Stimulated activated CD4-positive, alpha-beta T cell treated with anti-CD3 and anti-CD28 coated beads, Interleukin-1b, Interleukin-23, amount 100 ng/mL, for 24 hours (primary cell): Measurements from ENCODE around the gene TIMP2.

Source experiments
- DNase-seq, 4 experiments: peaks; one replicate each; pipeline ENCODE4 v3.0.0-alpha.2; 2020; ENCODE audit warnings: low read depth in 4 of 4, low spot score in 1 of 4

The TIMP2 gene

GRCh38 chr17:78840780-78841611, 84.2 kb downstream of the TIMP2 start, which contains the start of gene USP36:
TSS of gene USP36 (minus strand) at chr17:78840814. CDS start at chr17:78836363, 4,451 bp downstream.
- peak; percentile 99 to 100 (median 100) for DNase-seq

- DNase-seq = no peak
These were observed 84.7 kb downstream of the TIMP2 start for GRCh38 chr17:78840530-78840779.

- peak in 1 of 4 experiments; percentile 21 for DNase-seq
These were observed 85.2 kb downstream of the TIMP2 start for GRCh38 chr17:78839762-78840529.

- DNase-seq = no peak
These were observed 85.9 kb downstream of the TIMP2 start for GRCh38 chr17:78839235-78839761.

GRCh38 chr17:78838574-78839005, 86.6 kb downstream of the TIMP2 start:
- no peak for DNase-seq

- DNase-seq = no peak
These were observed 88.7 kb downstream of the TIMP2 start for GRCh38 chr17:78836420-78837021.

- DNase-seq = no peak
These were observed 90.6 kb downstream of the TIMP2 start for GRCh38 chr17:78834571-78834970.

- DNase-seq = no peak
These were observed 92.7 kb downstream of the TIMP2 start for GRCh38 chr17:78832541-78832810.

GRCh38 chr17:78831688-78832540, 93.3 kb downstream of the TIMP2 start:
- no peak for DNase-seq

- DNase-seq = no peak
These were observed 95.7 kb downstream of the TIMP2 start for GRCh38 chr17:78829477-78829876.

- no peak for DNase-seq
These were observed 96.6 kb downstream of the TIMP2 start for GRCh38 chr17:78828470-78829185.

GRCh38 chr17:78826836-78827509, 98.2 kb downstream of the TIMP2 start:
- no peak for DNase-seq

GRCh38 chr17:78826421-78826820, 98.8 kb downstream of the TIMP2 start:
- DNase-seq = no peak

GRCh38 chr17:78825696-78826095, 99.5 kb downstream of the TIMP2 start:
- DNase-seq = no peak

GRCh38 chr17:78824240-78824639, 100.9 kb downstream of the TIMP2 start:
- DNase-seq = no peak

- no peak for DNase-seq
These were observed 101.7 kb downstream of the TIMP2 start for GRCh38 chr17:78823282-78824046.

- DNase-seq = no peak
These were observed 102.6 kb downstream of the TIMP2 start for GRCh38 chr17:78822552-78822951.

GRCh38 chr17:78821961-78822360, 103.2 kb downstream of the TIMP2 start:
- no peak for DNase-seq

- no peak for DNase-seq
These were observed 104.3 kb downstream of the TIMP2 start for GRCh38 chr17:78820841-78821240.
